CD14-positive monocyte (primary cell): ENCODE results near the gene TPX2. TPM values are rescaled to one million over a fixed set of nuclear protein-coding genes. Genes with fewer than 3 reads are reported as not detected.
A peak's percentile ranks its signal among the peaks of the same experiment; 100 is the strongest.

ENCODE experiments used
- DNase-seq, 3 donors: peaks; one replicate each; pipeline ENCODE4 v3.0.0-alpha.2; 2011 to 2022
- H2AFZ ChIP-seq: 2 replicates; pipeline ENCODE4 v1.6.0; 2012; ENCODE audit warnings: mild to moderate bottlenecking, low read depth, low read length, inconsistent platforms; ENCODE audit not compliant: insufficient read depth, poor library complexity, severe bottlenecking
- H3K27ac ChIP-seq, 2 donors: 1 replicate in 1 of 2; 2 replicates in 1 of 2; pipeline ENCODE4 v1.5.1; 2012 to 2013; ENCODE audit warnings: low read length in 2 of 2, control low read depth in 1 of 2, inconsistent platforms in 1 of 2, low read depth in 1 of 2, mild to moderate bottlenecking in 1 of 2
- H3K27me3 ChIP-seq, 2 donors: one replicate each; pipeline versions ENCODE4 v1.6.0 to v1.6.1; 2011 to 2013; ENCODE audit warnings: low read length in 2 of 2; ENCODE audit not compliant: control insufficient read depth in 2 of 2, insufficient read depth in 2 of 2
- H3K36me3 ChIP-seq, 2 donors: replicated peaks in 1 of 2; 1 replicate in 1 of 2; 2 replicates in 1 of 2; pipeline versions ENCODE4 v1.5.1 to v1.6.1; 2012 to 2013; ENCODE audit warnings: low read length in 2 of 2, control low read depth in 1 of 2, inconsistent platforms in 1 of 2, mild to moderate bottlenecking in 1 of 2; ENCODE audit not compliant: insufficient read depth in 2 of 2, control insufficient read depth in 1 of 2
- H3K4me1 ChIP-seq, 2 donors: 1 replicate in 1 of 2; 2 replicates in 1 of 2; pipeline versions ENCODE4 v1.5.1 to v1.6.1; 2012 to 2013; ENCODE audit warnings: low read length in 2 of 2, control low read depth in 1 of 2, inconsistent platforms in 1 of 2, mild to moderate bottlenecking in 1 of 2, moderate library complexity in 1 of 2; ENCODE audit not compliant: insufficient read depth in 2 of 2, control insufficient read depth in 1 of 2
- H3K4me2 ChIP-seq: replicated peaks from 2 replicates; pipeline ENCODE3; 2012; ENCODE audit warnings: low read length, moderate library complexity, mild to moderate bottlenecking; ENCODE audit not compliant: poor library complexity, severe bottlenecking; ENCODE audit errors: extremely low read depth
- H3K4me3 ChIP-seq, 3 experiments: fragments of 200-600 bp in 1 of 3; sonication (generic) in 1 of 3; replicated peaks in 1 of 3; 1 replicate in 2 of 3; 2 replicates in 1 of 3; pipeline ENCODE4 v1.5.1; 2011 to 2013; ENCODE audit warnings: low read length in 3 of 3, mild to moderate bottlenecking in 3 of 3, control low read depth in 2 of 3, low read depth in 2 of 3, inconsistent platforms in 1 of 3, moderate library complexity in 1 of 3
- H3K79me2 ChIP-seq: 2 replicates; pipeline ENCODE4 v1.6.0; 2012; ENCODE audit warnings: mild to moderate bottlenecking, control low read depth, inconsistent platforms, low read length, moderate library complexity; ENCODE audit not compliant: insufficient read depth
- H3K9ac ChIP-seq: 2 replicates; pipeline ENCODE4 v1.6.0; 2017; ENCODE audit warnings: low read length, mild to moderate bottlenecking; ENCODE audit not compliant: insufficient read depth, poor library complexity, severe bottlenecking
- H3K9me3 ChIP-seq, 2 donors: replicated peaks in 1 of 2; 1 replicate in 1 of 2; 2 replicates in 1 of 2; pipeline versions ENCODE4 v1.5.1 to v1.6.1; 2012 to 2013; ENCODE audit warnings: low read length in 2 of 2, control low read depth in 1 of 2; ENCODE audit not compliant: control insufficient read depth in 1 of 2, insufficient read depth in 1 of 2
- H4K20me1 ChIP-seq: 2 replicates; pipeline ENCODE4 v1.6.0; 2012; ENCODE audit warnings: mild to moderate bottlenecking, low read length, control low read depth, moderate library complexity; ENCODE audit not compliant: insufficient read depth
- H3K27ac Mint-ChIP-seq, 7 donors: one replicate each; pipeline ENCODE4 v1.8.0; 2020; ENCODE audit warnings: mild to moderate bottlenecking in 7 of 7, mixed read lengths in 7 of 7, moderate library complexity in 6 of 7, inconsistent platforms in 2 of 7
- H3K27me3 Mint-ChIP-seq, 3 donors: one replicate each; pipeline ENCODE4 v1.8.0; 2021 to 2022; ENCODE audit warnings: low read depth in 3 of 3, mild to moderate bottlenecking in 3 of 3, mixed read lengths in 3 of 3, moderate library complexity in 3 of 3, inconsistent platforms in 1 of 3
- H3K36me3 Mint-ChIP-seq, 2 donors: one replicate each; pipeline ENCODE4 v1.8.0; 2020; ENCODE audit warnings: mixed read lengths in 2 of 2, inconsistent platforms in 1 of 2, mild to moderate bottlenecking in 1 of 2
- H3K4me1 Mint-ChIP-seq: one replicate; pipeline ENCODE4 v1.8.0; 2020; ENCODE audit warnings: mild to moderate bottlenecking, mixed read lengths
- H3K4me3 Mint-ChIP-seq, 2 donors: one replicate each; pipeline ENCODE4 v1.8.0; 2020; ENCODE audit warnings: mild to moderate bottlenecking in 2 of 2, mixed read lengths in 2 of 2, moderate library complexity in 1 of 2
- H3K9me3 Mint-ChIP-seq, 7 donors: one replicate each; pipeline ENCODE4 v1.8.0; 2020 to 2022; ENCODE audit warnings: mixed read lengths in 7 of 7, mild to moderate bottlenecking in 6 of 7, moderate library complexity in 6 of 7, inconsistent platforms in 2 of 7
- CTCF ChIP-seq: fragments of 200-600 bp; IDR thresholded peaks from one replicate; pipeline ENCODE4 v1.8.0; 2022; ENCODE audit warnings: antibody characterized with exemption, mild to moderate bottlenecking
- WGBS: methylation state at CpG from one replicate; pipeline ENCODE4 v1.1.5; 2013; ENCODE audit warnings: missing lambda C conversion rate; ENCODE audit not compliant: insufficient coverage; 5-methylcytosine and 5-hydroxymethylcytosine counted together
- intact Hi-C, 2 donors: fragments of 100-400 bp; cut with micrococcal nuclease; formaldehyde crosslinking; loops; one replicate each; pipeline versions ENCODE4 v1.15.0 to v1.15.1; 2023
- polyA plus RNA-seq, 3 donors: library from polyadenylated mRNA; depleted of rRNA in 1 of 3; unstranded in 2 of 3; stranded (reverse) in 1 of 3; fragments of 300-500 nt in 2 of 3; fragments of >200 nt in 1 of 3; fragmentation: Illumina TruSeq in 2 of 3; gene quantifications; 1 replicate in 2 of 3; 2 replicates in 1 of 3; pipeline ENCODE4 v1.2.3, GENCODE V29; 2012 to 2021

Gene TPX2
- polyA plus RNA-seq, 3 donors, result 0.06 TPM; not detected in 2

GRCh38 chr20:31838646-31839292, 99.7 kb downstream of the TPX2 start:
- no peaks in the 10 kb centered on the region for H3K79me2 ChIP-seq
- DNase-seq, result peak in 1 of 3 donors; percentile 25
- H3K27me3 ChIP-seq, result peaks cover 0 to 49% of the 10 kb centered on the region in 2 donors
- Mint-ChIP-seq H3K27ac (no peak overlapping the region), H3K9me3 (no peaks in the 10 kb centered on the region), H3K4me1 (no peaks in the 10 kb centered on the region), H3K27me3 (peaks cover 20 to 37% (median 32%) of the 10 kb centered on the region in 3 donors), H3K4me3 (no peak overlapping the region), H3K36me3 (peaks cover 0 to 2% of the 10 kb centered on the region in 2 donors)
- TF ChIP-seq CTCF, result no peak
- H3K4me1 ChIP-seq, result peaks cover 42 to 50% of the 10 kb centered on the region in 2 donors
- no peaks in the 10 kb centered on the region for H3K9me3 ChIP-seq
- H2AFZ ChIP-seq, result no peak overlapping the region
- H3K27ac ChIP-seq, result no peak overlapping the region
- H3K4me2 ChIP-seq, result peak overlapping the region; percentile 10
- intact Hi-C loops, result no loop called here
- no peaks in the 10 kb centered on the region for H3K36me3 ChIP-seq
- 25% methylated on average over 1 of the region's 9 CpGs for WGBS
- no peak overlapping the region for H3K4me3 ChIP-seq
- H3K9ac ChIP-seq, result no peak overlapping the region
- H4K20me1 ChIP-seq, result no peaks in the 10 kb centered on the region

GRCh38 chr20:31839782-31840487, 100.8 kb downstream of the TPX2 start:
- Mint-ChIP-seq H3K27me3 (peaks cover 15 to 26% (median 22%) of the 10 kb centered on the region in 3 donors), H3K4me3 (no peak overlapping the region), H3K4me1 (no peaks in the 10 kb centered on the region), H3K9me3 (no peaks in the 10 kb centered on the region), H3K27ac (no peak overlapping the region), H3K36me3 (peaks cover 0 to 1% of the 10 kb centered on the region in 2 donors)
- no peak for DNase-seq
- Histone ChIP-seq H3K79me2 (no peaks in the 10 kb centered on the region), H3K9me3 (no peaks in the 10 kb centered on the region), H3K9ac (no peak overlapping the region), H4K20me1 (no peaks in the 10 kb centered on the region), H3K27ac (no peak overlapping the region), H3K4me2 (no peak overlapping the region), H3K4me3 (no peak overlapping the region), H3K4me1 (peaks cover 42 to 49% of the 10 kb centered on the region in 2 donors), H3K27me3 (peaks cover 0 to 38% of the 10 kb centered on the region in 2 donors), H3K36me3 (no peaks in the 10 kb centered on the region), H2AFZ (no peak overlapping the region)
- TF ChIP-seq CTCF, result no peak
- intact Hi-C loops, result no loop called here
- WGBS, result 82% methylated on average over 2 of the region's 5 CpGs
